HAP-1 (cell line): Measurements from ENCODE around the gene TMC3.
A peak's percentile ranks its signal among the peaks of the same experiment; 100 is the strongest.
"Not testable (repeated sequence)": the region's sequence is repeated elsewhere in the genome, so short reads cannot be mapped to it uniquely, and the experiment has no call there.

Experiments
- DNase-seq, 2 experiments: peaks; one replicate each; pipeline ENCODE4 v3.0.0-alpha.2; 2016 to 2020; ENCODE audit warnings: low spot score in 2 of 2
- H3K27me3 ChIP-seq: fragments of 250-450 bp; sonication (Bioruptor Pico); 2 replicates; pipeline ENCODE4 v1.5.1; 2020; ENCODE audit warnings: low read depth, mild to moderate bottlenecking, moderate library complexity
- H3K36me3 ChIP-seq: fragments of 250-450 bp; sonication (Bioruptor Pico); replicated peaks from 2 replicates; pipeline ENCODE4 v1.5.1; 2020; ENCODE audit warnings: mild to moderate bottlenecking
- H3K4me1 ChIP-seq: fragments of 250-450 bp; sonication (Bioruptor Pico); 2 replicates; pipeline ENCODE4 v1.5.1; 2020; ENCODE audit warnings: mild to moderate bottlenecking
- H3K4me3 ChIP-seq: fragments of 250-450 bp; sonication (Bioruptor Pico); 2 replicates; pipeline ENCODE4 v1.5.1; 2020; ENCODE audit warnings: mild to moderate bottlenecking, moderate library complexity
- H3K9me3 ChIP-seq: fragments of 250-450 bp; sonication (Bioruptor Pico); 2 replicates; pipeline ENCODE4 v1.5.1; 2020; ENCODE audit warnings: mild to moderate bottlenecking, moderate library complexity
- in situ Hi-C: fragments of 300-500 bp; cut with MboI; formaldehyde crosslinking; loops from 3 replicates; pipeline ENCODE4 v1.14.3; 2020; ENCODE audit warnings: low sequenced_read_pairs, inconsistent platforms, mixed read lengths

TMC3 gene

DNA sequence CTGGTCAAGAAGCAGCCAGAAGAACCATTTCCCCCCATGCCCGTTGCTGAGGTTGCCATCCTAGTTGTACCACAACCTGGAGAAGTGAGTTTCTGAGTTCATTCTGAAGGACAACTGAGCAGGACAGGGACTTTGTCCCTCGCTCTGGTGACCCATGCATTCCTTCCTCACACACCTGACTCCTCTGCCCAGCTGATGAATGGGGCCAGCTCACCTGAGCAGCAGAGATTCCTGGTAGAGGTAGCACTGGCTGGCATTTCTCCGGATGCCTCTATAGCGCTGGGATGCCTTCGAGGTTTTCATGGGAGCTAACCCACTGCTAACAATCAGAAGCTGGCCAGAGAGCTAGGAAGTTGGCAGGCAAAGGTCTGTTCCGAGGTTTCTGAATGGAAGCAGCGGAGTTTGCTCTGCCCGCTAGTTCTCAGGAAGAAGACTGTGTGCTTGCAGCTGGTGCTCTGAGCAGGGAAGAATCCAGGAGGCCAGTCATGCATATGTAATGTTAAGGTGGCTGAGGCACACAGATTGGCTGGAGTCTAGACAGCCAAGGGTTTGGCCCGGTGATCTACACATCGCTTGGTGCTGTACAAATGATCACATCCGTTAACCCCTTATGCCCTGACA is at the start of gene TMC3:
Gene TMC3, minus strand, starts transcription at position 439 of the 621 bp plus-strand sequence. Its CDS starts 136 bp downstream, at position 303.
- no peaks in the 10 kb centered on the region for H3K4me1 ChIP-seq
- H3K36me3 ChIP-seq: no peaks in the 10 kb centered on the region
- no peaks in the 10 kb centered on the region for H3K9me3 ChIP-seq
- in situ Hi-C loops: no loop called here
- no peak within 1 kb of the TSS for H3K4me3 ChIP-seq
- no peak for DNase-seq
- H3K27me3 ChIP-seq: peaks cover 24% of the 10 kb centered on the region

DNA sequence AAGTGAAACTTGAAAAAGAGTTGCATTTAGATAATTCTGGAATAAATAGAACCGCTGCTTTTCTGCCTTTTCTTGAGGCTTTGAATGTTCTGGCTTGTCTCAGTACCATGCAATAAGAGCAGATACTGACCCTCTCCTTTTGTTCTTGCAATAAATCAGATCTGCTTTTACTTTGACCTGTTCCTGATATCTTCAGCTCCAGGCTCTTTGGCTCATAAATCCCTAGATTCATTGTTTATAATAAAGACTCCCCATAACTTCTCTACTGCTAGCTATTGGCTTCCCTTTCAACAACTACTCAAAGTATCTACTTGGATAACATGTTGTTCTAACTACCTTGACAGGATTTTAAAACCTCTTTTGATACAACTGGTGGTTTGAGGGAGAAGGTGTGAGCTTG is 47.4 kb upstream of the TMC3 start:
- H3K4me3 ChIP-seq: no peak overlapping the region
- no peaks in the 10 kb centered on the region for H3K36me3 ChIP-seq
- no peak for DNase-seq
- in situ Hi-C loops: no loop called here
- H3K9me3 ChIP-seq: no peaks in the 10 kb centered on the region
- no peaks in the 10 kb centered on the region; the same call in 1 of the 2 replicates for H3K27me3 ChIP-seq
- no peaks in the 10 kb centered on the region for H3K4me1 ChIP-seq

DNA sequence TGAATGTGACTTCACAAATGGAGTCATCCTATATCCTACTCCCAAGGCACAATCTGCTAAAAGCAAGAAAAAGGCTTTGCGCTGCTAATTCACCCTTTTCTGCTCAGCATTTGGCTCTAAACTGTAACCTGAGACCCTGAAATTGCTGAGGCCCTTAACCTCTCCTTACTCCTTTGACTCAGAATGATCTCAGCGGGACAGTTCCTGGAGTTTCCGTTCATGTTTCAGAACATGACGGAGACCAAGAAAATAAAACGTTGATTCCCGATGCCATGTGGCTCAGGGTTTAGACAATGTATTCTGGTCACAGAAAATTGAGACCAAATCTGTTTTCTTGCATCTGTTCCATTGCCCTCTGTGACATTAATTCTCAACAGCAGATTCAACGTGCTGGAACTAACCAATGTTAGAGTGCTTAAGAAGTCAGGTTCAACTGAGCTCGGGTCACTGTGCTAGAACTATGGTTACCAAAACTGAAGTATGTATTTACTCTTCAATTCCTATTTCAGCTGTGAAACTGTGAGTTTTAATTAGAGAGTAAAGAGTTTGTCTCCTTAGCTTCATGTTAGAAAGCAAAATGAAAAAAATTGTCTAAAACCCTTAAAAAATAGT is 45.4 kb upstream of the TMC3 start:
- Histone ChIP-seq H3K9me3 (no peaks in the 10 kb centered on the region), H3K27me3 (no peaks in the 10 kb centered on the region; the same call in 1 of the 2 replicates), H3K4me3 (no peak overlapping the region), H3K36me3 (no peaks in the 10 kb centered on the region), H3K4me1 (no peaks in the 10 kb centered on the region)
- in situ Hi-C loops: no loop called here
- DNase-seq: no peak

DNA sequence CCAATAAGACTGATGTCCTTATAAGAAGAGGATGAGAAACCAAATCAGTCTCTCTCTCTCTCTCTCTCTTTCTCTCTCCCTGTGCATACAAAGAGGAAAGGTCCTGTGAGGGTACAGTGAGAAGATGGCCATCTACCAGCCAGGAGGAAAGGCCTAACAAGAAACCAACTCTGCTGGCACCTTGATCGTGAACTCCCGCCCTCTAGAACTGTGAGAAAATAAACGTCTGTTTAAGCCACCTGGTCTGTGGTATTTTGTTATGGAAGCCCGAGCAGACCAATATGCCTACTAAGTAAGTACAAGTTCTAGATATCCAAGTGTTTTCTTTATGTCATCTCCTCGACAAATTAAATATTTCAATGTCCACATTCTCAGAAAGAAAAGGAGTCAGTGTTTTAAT is 44.9 kb upstream of the TMC3 start:
- no peaks in the 10 kb centered on the region for H3K36me3 ChIP-seq
- H3K27me3 ChIP-seq: no peaks in the 10 kb centered on the region; the same call in 1 of the 2 replicates
- in situ Hi-C loops: no loop called here
- H3K4me3 ChIP-seq: no peak overlapping the region
- H3K9me3 ChIP-seq: no peaks in the 10 kb centered on the region
- DNase-seq: no peak
- no peaks in the 10 kb centered on the region for H3K4me1 ChIP-seq

DNA sequence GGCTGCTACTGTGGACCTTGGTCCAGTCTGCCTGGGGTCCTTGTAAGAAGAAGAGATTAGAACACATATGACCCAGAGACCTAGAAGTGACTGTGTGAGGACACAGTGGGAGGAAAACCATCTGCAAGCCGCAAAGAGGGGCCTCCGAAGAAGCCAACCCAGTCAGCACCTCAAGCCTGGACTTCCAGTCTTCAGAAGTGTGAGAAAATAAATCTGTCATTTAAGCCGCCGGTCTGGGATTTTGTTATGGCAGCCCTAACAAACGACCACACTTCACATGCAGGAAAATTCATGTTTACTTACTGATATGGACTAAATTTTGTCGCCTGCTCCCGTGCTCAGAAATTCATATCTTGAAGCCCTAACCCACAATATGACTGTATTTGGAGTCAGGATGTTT is 44.4 kb upstream of the TMC3 start:
- no peaks in the 10 kb centered on the region for H3K9me3 ChIP-seq
- H3K27me3 ChIP-seq: no peaks in the 10 kb centered on the region; the same call in 1 of the 2 replicates
- no peak for DNase-seq
- no peaks in the 10 kb centered on the region for H3K4me1 ChIP-seq
- no peaks in the 10 kb centered on the region for H3K36me3 ChIP-seq
- in situ Hi-C loops: no loop called here
- H3K4me3 ChIP-seq: no peak overlapping the region

DNA sequence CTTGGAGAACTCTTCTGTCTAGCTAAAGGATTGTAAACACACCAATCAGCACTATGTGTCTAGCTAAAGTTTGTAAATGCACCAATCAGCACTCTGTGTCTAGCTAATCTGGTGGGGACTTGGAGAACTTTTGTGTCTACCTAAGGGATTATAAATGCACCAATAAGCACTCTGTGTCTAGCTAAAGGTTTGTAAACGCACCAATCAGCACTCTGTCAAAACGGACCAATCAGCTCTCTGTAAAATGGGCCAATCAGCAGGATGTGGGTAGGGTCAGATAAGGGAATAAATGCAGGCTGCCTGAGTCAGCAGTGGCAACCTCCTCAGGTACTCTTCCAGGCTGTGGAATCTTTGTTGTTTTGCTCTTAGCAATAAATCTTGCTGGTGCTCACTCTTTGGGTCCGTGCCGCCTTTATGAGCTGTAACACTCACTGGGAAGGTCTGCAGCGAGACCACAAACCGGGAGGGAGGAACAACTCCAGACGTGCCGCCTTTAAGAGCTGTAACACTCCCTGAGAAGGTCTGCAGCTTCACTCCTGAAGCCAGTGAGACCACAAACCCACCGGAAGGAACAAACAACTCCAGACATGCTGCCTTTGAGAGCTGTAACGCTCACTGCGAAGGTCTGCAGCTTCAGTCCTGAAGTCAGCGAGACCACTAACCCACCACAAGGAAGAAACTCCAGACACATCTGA is 40.4 kb upstream of the TMC3 start:
- DNase-seq, H3K4me3 ChIP-seq, H3K4me1 ChIP-seq, in situ Hi-C loops, H3K9me3 ChIP-seq, H3K36me3 ChIP-seq, H3K27me3 ChIP-seq: not testable (repeated sequence)

DNA sequence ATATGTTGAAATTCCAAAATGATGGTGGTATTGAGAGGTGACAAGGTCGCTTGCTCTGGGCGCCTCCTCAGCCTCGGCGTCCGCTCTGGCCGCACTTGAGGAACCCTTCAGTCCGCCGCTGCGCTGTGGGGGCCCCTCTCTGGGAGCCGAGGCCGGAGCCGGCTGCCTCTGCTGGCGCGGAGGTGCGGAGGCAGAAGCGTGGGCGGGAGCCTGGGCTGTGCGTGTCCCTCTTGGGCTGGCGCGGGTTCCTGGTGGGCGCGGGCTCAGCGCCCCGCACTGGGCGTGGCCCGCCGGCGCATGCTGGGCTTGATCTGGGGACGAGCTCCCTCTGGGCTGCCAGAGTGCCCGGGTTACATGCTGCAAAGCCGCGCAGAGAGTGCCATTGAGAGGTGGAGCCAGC is 39.8 kb upstream of the TMC3 start:
- in situ Hi-C loops: no loop called here
- H3K4me3 ChIP-seq: no peak overlapping the region
- no peaks in the 10 kb centered on the region for H3K36me3 ChIP-seq
- no peaks in the 10 kb centered on the region for H3K9me3 ChIP-seq
- no peak for DNase-seq
- no peaks in the 10 kb centered on the region for H3K4me1 ChIP-seq
- no peaks in the 10 kb centered on the region for H3K27me3 ChIP-seq

DNA sequence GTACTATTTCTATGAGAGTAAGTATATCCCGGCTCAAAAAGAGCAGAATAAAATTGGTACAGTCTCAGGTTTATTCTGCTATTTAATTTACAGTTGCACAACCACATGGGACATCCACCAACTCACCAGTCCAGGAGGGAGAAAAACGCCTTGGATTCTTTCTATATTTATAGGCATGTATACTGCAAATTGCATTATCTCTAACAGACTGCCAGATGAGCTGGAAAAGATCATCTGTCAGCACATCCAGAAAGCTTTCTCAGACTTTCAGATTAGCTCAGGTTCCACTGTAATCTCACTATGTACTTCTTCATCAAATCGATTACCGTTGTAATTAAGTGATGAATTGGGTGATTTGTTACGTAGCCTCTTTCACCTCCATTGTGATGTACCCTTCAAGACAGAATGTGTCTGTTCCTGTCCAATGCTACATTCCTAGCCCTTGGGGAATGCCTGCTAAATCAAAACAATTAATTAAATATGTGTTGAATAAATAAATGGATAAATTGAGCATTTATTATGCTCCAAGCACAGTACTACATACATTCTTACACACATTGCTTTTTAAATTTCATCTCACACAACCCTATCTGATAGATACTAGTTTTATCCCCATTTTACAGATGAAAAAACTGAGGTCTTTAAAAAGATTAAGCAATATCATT is 38.1 kb upstream of the TMC3 start:
- in situ Hi-C loops: no loop called here
- Histone ChIP-seq H3K4me3 (no peak overlapping the region), H3K36me3 (no peaks in the 10 kb centered on the region), H3K4me1 (no peaks in the 10 kb centered on the region), H3K27me3 (peaks cover under 1% of the 10 kb centered on the region), H3K9me3 (no peaks in the 10 kb centered on the region)
- DNase-seq: no peak

DNA sequence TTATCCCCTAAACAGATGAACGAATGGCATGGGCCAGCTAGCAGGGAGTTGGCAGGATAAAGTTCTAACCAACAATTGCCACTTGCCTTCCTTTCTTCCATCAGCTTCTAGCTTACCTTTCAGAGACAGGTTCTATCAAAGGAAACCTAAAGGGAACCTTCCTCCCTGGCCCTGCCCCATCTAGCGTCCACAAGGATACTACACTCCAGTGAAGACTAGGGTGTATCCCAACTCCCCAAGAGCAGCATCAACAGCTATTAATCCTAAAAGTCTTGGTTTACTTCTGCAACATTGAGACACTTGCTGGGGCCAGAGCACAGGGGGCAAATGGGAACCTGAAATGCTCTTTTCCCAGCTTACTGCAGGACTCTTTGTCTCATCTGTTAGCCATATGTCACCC is 37.0 kb upstream of the TMC3 start:
- no peaks in the 10 kb centered on the region for H3K4me1 ChIP-seq
- no peak overlapping the region for H3K4me3 ChIP-seq
- H3K9me3 ChIP-seq: no peaks in the 10 kb centered on the region
- in situ Hi-C loops: no loop called here
- no peak for DNase-seq
- H3K27me3 ChIP-seq: peaks cover 9% of the 10 kb centered on the region
- no peaks in the 10 kb centered on the region for H3K36me3 ChIP-seq

DNA sequence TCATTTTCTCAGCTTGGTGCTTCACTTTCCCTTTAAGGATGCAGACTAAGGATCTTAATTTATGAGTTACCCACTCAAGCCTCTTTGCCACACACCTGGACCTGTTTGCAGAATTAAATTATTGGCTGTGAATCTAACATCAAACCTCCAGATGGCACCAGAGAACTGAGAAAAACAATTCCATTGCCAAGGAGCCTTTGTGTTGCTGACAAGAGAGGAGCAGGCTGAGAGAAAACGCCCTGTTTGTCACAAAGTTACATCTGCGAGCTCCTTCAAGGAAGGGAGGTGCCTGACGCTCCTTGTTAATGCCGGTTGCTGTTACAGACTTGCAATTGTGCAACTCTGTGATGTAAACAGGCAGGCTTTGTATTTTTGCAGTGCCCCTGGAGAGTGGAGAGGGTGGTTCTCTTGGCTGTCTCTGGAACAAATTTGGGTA is 36.3 kb upstream of the TMC3 start:
- peak; percentile 60 to 74 for DNase-seq
- peaks cover 9% of the 10 kb centered on the region for H3K27me3 ChIP-seq
- H3K9me3 ChIP-seq: no peaks in the 10 kb centered on the region
- H3K4me3 ChIP-seq: no peak overlapping the region
- H3K4me1 ChIP-seq: no peaks in the 10 kb centered on the region
- H3K36me3 ChIP-seq: no peaks in the 10 kb centered on the region
- in situ Hi-C loops: no loop called here

DNA sequence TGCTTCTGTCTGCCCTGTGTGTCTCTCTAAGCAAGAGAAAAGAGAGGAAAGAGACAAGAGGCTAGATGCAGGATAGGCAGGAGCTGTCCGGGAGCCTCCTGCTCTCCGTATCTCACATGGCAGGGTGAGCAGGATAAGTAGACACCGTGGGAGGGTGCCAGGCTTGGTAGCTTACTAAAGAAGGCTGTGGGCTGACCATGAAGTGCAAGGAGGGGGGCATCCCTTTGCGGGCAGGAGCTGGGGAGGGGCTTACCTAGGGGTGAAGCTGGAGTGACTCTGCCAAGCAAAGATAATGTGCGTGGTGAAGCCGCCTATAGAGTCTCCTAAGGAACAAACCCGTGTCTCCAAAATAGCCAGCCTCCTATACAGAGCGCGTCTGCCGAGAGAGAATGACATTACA is 33.7 kb upstream of the TMC3 start:
- peaks cover 9% of the 10 kb centered on the region for H3K27me3 ChIP-seq
- H3K4me3 ChIP-seq: no peak overlapping the region
- in situ Hi-C loops: no loop called here
- no peaks in the 10 kb centered on the region for H3K36me3 ChIP-seq
- H3K9me3 ChIP-seq: no peaks in the 10 kb centered on the region
- no peak for DNase-seq
- H3K4me1 ChIP-seq: no peaks in the 10 kb centered on the region

DNA sequence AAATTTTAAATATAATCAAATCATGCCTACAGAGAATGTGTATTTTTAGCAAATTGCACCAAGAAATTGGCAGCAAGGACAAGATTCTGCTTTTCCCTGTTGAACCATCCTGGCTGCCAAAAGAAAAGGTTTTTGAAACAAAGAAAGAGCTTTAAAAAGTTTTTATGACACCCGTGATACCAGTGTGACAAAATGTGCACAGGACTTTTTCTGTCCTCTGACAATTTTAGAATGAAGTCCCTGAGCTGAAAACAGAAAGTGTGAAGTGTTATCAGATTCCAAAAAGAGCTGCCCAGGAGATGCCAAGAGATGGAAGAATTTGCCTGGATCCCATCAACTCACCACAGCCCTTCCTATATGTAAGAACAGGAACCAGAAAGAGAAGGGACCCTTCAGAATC is 33.2 kb upstream of the TMC3 start:
- Histone ChIP-seq H3K9me3 (no peaks in the 10 kb centered on the region), H3K4me3 (no peak overlapping the region), H3K36me3 (no peaks in the 10 kb centered on the region), H3K4me1 (no peaks in the 10 kb centered on the region), H3K27me3 (peaks cover 9% of the 10 kb centered on the region)
- in situ Hi-C loops: no loop called here
- DNase-seq: no peak

DNA sequence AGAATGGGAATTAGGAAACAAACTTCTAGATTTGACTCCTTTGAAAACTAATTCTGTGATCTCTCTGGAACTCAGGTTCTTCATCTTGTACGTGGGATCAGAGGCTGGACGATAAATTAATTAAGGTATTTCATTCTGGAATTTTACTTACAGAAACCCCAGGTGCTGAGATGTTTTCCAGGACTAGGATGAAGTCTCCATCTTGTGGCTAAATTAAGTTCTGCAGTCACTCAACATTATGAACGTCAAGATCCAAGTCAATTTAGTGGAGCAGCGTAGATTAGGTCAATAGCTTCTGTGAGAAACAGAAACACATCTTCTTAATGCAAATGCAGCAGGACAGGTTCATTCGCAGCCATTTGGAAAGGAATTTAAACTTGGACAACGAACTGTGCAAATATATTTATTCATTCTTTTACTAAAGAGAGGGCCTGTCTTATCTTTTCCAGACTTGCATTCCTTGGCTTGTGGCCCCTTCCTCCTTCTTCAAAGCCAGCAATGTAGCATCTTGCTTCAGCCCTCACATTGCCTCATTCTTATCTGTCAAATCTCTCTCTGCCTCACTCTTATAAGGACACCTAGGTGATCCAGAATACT is 26.7 kb upstream of the TMC3 start:
- DNase-seq: peak; percentile 29 to 38
- Histone ChIP-seq H3K36me3 (no peaks in the 10 kb centered on the region), H3K9me3 (no peaks in the 10 kb centered on the region), H3K27me3 (peaks cover 10% of the 10 kb centered on the region), H3K4me3 (no peak overlapping the region), H3K4me1 (no peaks in the 10 kb centered on the region)
- in situ Hi-C loops: loop anchor here (5.0 kb wide), 1 partner anchor 123 kb away; no protein-coding TSS in a partner anchor
